HG02759 (cell line): ENCODE measurements around the gene PPA1.
A peak's percentile ranks its signal among the peaks of the same experiment; 100 is the strongest.
"Not testable (repeated sequence)": the region's sequence is repeated elsewhere in the genome, so short reads cannot be mapped to it uniquely, and the experiment has no call there.

Experiments
- ATAC-seq: cut with Tn5 transposase; IDR thresholded peaks from one replicate; pipeline ENCODE4 v1.9.1; 2021; ENCODE audit warnings: mild to moderate bottlenecking, moderate library complexity; ENCODE audit not compliant: unreplicated experiment

Gene PPA1

DNA sequence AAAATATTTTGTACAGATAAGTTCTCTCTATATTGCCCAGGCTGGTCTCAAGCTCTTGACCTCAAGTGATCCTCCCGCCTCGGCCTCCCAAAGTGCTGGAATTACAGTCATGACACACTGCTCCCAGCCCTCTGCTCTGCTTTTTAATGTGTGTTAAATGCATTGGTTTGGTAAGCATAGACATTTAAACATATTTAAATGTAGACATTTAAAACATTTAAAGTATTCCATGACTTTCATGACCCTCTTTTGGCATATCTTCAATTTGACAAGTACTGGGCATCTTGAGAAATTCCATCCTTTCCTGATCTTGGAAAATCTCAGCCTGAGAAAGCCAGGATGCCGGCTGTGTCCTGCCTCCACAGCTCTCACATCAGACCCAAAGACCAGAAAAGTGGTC, 57.7 kb downstream of the PPA1 start:
- no peak for ATAC-seq

DNA sequence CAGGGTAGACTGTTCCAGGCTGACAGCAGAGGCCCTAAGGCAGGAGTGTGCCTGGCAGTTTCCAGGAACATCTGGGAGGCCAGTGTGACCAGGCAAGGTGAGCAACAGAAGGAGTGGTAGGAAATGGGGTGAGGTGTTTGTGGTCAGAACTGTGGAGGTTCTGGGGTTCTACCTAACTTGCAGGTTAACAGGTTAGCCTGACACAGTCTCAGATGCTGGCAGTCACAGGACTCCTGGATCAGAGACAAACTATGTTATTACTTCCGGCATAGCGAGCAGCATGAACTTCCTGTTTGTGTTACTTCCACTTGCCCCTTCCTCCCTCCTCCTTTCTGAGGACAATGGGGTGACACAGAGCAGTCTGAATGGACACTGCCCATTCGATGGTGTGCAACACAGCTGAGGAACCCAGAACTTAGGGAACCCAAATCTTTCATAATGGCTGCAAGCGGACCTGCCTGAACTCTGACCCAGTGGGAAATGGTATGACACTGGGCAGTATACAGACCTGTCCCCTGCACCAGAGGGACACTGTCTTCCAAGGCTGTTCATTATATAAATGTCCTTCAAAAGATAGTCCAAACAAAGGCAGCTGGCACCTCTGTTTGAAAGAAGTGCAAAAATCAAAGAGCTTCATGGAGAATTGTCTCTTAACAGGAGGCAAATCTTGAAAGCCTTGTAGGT, 59.0 kb downstream of the PPA1 start:
- no peak for ATAC-seq

DNA sequence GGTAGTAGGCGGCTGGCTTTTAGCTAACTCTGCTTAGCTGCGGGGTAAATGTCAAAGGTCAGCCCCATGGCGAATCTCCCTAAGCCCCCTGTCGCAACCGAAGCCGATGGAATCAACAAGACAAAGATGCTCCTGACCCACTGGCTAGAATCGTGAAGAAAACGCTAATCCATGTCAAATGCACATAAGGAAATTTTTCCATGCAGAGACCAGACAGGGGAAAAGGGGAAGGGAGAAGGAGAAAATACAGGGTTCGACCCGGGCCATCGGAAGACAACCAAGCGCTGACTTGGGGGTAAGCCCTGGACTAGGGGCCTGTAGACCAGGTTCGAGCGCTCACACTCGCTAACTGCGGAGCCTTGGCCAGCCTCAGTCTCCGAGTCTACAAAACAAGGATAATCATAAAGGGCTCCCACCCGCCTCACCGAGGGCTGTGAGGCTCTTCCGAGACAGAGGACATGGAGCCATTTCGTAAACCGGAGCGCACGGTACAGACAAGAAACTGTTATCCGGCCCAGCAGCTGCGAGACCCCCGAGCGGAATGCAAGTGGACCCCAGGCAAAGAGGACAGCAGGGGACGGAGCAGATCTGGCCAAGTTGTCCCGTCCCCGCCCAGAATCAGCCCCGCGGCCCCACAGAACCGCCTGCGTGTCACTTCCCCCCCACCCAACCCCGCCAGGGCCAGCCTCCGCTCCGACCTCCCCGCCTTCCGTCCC, 63.4 kb downstream of the PPA1 start:
- ATAC-seq = peak; percentile 1

DNA sequence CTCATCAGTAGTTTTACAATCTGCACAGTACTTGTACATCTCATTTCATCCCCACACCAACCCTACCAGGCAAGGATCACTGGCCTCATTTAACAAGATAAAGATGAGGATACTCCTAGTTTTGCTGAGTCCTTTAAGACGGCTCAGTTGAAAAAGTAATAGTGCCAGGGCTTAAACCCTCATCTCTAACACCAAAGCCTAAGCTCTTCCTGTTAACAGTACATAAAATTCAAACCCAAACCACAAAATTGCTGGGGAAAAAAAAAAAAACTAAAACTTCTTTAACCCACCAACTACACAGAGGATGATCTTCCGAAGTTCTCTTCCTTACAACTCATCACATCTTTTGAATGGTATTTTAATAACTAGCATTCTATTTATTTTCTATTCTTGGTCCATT, 64.2 kb downstream of the PPA1 start:
- no peak for ATAC-seq

DNA sequence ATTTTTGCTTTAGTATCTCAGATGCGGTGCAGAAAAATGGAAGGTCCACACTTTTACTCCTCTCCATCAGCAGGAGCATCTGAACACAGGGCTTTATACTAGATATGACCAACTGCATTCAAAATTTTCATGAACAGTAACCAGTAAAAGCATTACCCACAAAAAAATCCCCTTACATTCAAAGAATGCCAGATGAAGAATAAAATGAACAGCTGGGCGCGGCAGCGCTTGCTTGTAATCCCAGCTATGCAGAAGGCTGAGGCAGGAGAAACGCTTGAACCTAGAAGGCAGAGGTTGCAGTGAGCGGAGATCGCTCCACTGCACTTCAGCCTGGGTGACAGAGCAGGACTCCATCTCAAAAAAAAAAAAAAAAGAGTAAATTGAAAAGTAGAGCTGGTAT, 66.0 kb downstream of the PPA1 start:
- no peak for ATAC-seq

DNA sequence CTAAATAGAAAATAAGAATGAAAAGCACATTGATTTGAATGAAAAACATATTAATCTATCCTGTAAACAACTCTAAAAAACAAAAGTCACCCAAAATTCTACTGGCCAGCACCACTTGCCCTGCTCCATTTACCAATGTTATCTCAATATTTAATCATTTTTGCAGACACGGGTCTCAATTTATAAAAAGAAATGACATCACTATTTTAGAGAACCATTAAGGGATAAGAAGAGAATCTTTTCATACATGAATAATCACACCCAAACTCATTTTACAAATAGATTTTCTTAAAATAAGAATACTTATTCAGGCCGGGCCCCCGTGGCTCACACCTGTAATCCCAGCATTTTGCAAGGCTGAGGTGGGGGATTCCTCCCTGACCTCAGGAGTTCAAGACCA, 66.8 kb downstream of the PPA1 start:
- ATAC-seq = no peak

DNA sequence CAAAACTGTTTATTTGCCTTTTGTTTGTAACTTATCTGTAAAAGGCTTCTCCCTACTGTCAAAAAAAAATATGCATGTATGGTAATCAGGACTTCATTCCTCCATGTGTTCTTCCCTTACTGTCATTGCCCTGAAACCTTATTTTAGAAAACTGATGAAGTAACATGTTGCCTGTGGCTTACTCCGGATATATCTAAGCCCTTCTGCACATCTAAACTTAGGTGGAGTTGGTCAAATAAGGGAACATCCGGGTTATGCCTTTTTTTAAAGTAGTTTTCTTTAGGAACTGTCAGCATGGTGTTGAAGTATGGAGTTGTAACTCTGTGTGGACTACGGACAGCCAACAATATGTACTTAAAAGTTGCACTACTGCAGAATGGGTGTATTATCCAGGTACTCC, 69.1 kb downstream of the PPA1 start:
- no peak for ATAC-seq

DNA sequence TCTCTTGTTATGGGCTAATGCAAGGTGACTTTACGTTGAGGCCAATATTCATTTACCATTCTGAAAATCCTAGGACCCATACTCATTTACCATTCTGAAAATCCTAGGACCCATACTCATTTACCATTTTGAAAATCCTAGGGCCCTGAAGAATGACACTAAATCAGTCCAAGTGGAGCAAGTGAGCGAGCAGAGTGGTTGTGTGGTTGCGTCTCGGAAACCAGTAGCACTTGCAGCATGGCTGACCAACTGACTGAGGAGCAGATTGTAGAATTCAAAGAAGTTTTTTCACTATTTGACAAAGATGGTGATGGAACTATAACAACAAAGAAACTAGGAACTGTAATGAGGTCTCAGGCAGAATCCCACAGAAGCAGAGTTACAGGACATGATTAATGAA, 69.8 kb downstream of the PPA1 start:
- ATAC-seq = no peak

DNA sequence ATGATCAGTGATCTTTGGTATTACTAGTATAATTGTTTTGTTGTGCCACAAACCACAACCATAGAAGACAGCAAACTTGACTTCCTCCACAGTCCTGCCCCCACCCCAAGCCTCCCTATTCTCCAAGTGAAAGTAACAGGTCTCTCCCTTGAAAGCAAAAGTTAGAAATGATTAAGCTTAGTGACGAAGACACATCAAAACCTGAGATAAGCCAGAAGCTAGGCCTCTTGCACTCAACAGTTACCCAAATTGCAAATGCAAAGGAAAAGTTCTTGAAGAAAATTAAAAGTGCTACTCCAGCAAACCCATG, 70.4 kb downstream of the PPA1 start:
- ATAC-seq = peak; percentile 67

DNA sequence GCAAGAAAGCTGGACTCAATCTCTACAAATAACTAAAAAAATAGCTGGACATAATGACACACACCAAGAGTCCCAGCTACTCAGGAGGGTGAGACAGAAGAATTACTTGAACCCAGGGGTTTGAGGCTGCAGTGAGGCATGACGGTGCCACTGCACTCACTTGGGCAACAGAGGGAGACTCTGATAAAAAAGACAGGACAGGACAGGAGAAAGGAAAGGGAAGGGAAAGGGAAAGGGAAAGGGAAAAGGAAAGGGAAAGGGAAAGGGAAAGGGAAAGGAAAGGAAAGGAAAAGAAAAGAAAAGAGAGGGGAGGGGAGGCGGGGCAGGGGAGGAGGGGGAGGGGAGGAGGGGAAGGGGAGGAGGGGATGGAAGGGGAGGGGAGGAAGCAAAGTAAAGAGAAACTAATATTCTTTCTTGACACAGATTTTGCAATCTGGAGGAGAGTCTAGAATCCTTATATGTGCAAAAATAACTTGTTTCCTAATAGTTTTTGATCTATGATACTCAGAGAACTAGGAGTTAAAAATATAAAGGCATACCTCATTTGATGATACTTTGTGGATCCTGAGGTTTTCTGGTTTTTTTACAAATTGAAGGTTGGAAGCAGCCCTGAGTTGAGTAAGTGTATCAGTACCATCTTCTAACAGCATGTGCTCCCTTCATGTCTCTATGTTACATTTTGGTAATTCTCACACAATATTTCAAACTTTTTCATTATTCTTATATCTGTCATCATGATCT, 70.9 kb downstream of the PPA1 start:
- no peak for ATAC-seq

DNA sequence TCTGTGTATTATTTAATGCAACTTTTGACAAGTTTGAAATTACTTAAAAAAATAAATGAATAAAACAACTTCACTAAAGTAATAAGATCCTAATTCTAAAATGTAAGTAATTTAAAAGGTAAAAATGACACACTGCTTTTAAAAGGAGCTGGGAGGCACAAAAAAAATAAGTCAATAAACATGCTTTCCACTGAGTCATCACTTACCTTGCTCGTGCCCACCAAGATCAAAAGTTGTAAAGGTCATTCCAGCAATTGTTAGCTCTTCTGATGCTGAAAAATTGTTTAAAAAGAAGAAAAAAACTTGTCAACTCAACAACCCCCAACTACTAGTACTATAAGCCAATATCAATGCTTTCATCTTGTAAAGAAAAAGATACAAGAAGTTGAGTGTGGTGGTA, 72.4 kb downstream of the PPA1 start:
- no peak for ATAC-seq

DNA sequence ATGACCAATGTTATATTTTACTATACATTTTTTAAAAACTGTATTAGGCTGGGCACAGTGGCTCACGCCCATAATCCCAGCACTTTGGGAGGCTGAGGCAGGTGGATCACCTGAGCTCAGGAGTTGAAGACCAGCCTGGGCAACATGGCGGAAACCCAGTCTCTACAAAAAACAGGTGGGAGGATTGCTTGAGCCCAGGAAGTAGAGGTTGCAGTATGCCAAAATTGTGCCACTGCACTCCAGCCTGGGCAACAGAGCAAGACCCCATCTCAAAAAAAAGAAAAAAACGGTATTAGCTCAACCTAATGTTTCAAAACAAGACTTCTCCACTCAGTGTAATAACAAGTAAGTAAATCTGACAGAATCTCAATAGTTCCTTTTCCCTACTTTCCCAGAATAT, 73.9 kb downstream of the PPA1 start:
- ATAC-seq = not testable (repeated sequence)

DNA sequence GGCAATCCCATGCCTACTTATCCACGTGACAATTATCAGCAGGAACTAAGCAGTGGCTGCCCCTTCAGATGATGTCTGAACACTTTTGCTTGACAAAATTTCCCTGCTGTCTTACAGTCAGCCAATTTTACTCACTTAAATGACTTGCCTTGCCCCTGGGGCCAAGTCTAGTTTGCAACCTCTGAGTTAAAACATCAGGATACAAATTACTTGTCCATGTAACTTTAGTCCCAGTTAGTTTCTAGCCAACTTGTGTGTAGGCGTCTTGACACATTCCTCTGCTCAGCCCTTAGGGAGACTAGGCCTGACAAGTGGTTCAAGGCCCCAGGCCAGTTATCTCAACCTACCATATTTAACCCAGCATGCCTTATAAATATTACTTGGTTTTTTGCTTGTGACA, 75.1 kb downstream of the PPA1 start:
- no peak for ATAC-seq

DNA sequence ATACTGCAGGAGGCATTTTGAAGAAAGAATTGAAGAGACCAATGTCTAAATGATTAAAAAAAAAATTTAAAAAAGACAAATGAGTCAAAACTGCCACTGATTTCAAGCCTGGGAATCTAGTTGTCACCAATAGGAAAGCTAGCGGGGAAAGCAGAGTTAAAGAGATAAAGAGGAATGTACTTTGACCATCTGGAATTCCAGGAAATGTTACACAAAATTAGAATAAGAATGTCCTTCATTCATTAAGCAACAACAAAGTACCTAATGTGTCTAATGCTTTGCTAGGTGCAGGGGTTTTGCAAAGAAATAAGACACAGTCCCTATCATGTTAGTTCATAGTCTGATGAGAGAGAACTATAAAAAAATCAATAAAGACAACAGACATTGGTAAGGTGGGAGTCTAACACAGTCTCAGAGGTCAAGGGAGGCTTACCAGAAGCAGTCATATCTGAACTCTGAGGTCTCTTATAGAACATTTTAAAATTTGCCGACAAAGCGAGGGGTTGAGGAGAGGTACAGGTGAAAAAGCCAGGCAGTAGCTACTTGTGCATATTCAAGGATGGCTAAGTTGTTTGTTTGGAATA, 77.9 kb downstream of the PPA1 start:
- no peak for ATAC-seq
